Smooth muscle cell of the brain vasculature (primary cell): Measurements from ENCODE around the gene PAAF1.
A peak's percentile ranks its signal among the peaks of the same experiment; 100 is the strongest.
"Not testable (repeated sequence)": the region's sequence is repeated elsewhere in the genome, so short reads cannot be mapped to it uniquely, and the experiment has no call there.

Source experiments
- DNase-seq: peaks from one replicate; pipeline ENCODE4 v3.0.0-alpha.2; 2012; ENCODE audit warnings: low read depth, low spot score

Gene PAAF1

GRCh38 chr11:73880449-73880848, 3.6 kb downstream of the PAAF1 start:
- DNase-seq = not testable (repeated sequence)

- DNase-seq = no peak
Observed at GRCh38 chr11:73883856-73884255, 7.1 kb downstream of the PAAF1 start.

- no peak for DNase-seq
Observed at GRCh38 chr11:73888244-73888643, 11.4 kb downstream of the PAAF1 start.

GRCh38 chr11:73889019-73889418, 12.2 kb downstream of the PAAF1 start:
- no peak for DNase-seq

GRCh38 chr11:73889536-73889935, 12.7 kb downstream of the PAAF1 start:
- no peak for DNase-seq

GRCh38 chr11:73893041-73893440, 16.2 kb downstream of the PAAF1 start:
- DNase-seq = no peak

GRCh38 chr11:73894725-73895335, 18.0 kb downstream of the PAAF1 start:
- no peak for DNase-seq

GRCh38 chr11:73902303-73902702, 25.5 kb downstream of the PAAF1 start:
- DNase-seq = no peak

- no peak for DNase-seq
Observed at GRCh38 chr11:73907191-73907590, 30.4 kb downstream of the PAAF1 start.

GRCh38 chr11:73912026-73912425, 35.2 kb downstream of the PAAF1 start:
- no peak for DNase-seq

- DNase-seq = no peak
Observed at GRCh38 chr11:73913472-73913871, 36.7 kb downstream of the PAAF1 start.

GRCh38 chr11:73914284-73914683, 37.5 kb downstream of the PAAF1 start:
- no peak for DNase-seq

GRCh38 chr11:73916435-73916834, 39.6 kb downstream of the PAAF1 start:
- DNase-seq = no peak

GRCh38 chr11:73921180-73921579, 44.4 kb downstream of the PAAF1 start:
- DNase-seq = no peak

- no peak for DNase-seq
Observed at GRCh38 chr11:73929388-73929787, 52.6 kb downstream of the PAAF1 start.

- DNase-seq = peak; percentile 47
Observed at GRCh38 chr11:73931039-73931645, 54.3 kb downstream of the PAAF1 start.

- DNase-seq = no peak
Observed at GRCh38 chr11:73931951-73932350, 55.2 kb downstream of the PAAF1 start.

- no peak for DNase-seq
Observed at GRCh38 chr11:73932781-73933180, 56.0 kb downstream of the PAAF1 start.

- not testable (repeated sequence) for DNase-seq
Observed at GRCh38 chr11:73936047-73936446, 59.2 kb downstream of the PAAF1 start.

GRCh38 chr11:73939096-73939495, 62.3 kb downstream of the PAAF1 start:
- DNase-seq = no peak

GRCh38 chr11:73940801-73941570, 64.2 kb downstream of the PAAF1 start:
- DNase-seq = no peak

GRCh38 chr11:73942010-73942409, 65.2 kb downstream of the PAAF1 start:
- DNase-seq = no peak

GRCh38 chr11:73944085-73944484, 67.3 kb downstream of the PAAF1 start:
- no peak for DNase-seq
